HG02981 (cell line): ENCODE data around the gene RAB1B.
"Not testable (repeated sequence)": the region's sequence is repeated elsewhere in the genome, so short reads cannot be mapped to it uniquely, and the experiment has no call there.

ENCODE experiments used
- ATAC-seq: cut with Tn5 transposase; IDR thresholded peaks from one replicate; pipeline ENCODE4 v1.9.1; 2021; ENCODE audit warnings: mild to moderate bottlenecking, moderate library complexity; ENCODE audit not compliant: unreplicated experiment

The RAB1B gene

DNA sequence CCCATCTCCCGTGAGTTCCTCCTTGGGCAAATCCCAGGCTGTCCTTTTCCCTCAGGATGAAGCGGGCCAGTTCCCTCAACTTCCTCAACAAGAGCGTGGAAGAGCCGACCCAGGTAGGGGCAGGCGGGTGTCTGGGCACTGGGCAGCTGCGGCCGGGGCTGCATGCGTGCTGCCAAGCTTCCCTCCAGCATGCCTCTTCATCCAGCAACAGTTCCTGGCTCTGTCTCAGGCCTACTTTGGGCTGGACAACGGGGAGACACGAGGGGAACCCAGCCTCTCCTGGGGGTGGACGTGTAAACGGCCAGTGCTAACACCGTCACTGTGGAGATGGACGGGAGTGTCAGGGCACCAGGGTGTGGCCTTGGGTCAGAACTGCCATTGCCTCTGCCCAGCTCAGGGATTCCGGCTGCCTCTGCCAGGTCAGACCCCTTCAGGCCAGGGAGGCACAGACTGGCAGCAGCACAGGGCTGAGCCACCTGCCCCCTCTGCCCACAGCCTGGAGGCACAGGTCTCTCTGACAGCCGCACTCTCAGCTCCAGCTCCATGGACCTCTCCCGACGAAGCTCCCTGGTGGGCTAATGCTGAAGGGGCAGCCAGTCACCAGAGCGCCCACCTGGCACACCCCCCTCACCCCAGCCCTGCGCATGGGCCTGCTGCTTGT lies 1.9 kb upstream of the RAB1B start:
- ATAC-seq: no peak

DNA sequence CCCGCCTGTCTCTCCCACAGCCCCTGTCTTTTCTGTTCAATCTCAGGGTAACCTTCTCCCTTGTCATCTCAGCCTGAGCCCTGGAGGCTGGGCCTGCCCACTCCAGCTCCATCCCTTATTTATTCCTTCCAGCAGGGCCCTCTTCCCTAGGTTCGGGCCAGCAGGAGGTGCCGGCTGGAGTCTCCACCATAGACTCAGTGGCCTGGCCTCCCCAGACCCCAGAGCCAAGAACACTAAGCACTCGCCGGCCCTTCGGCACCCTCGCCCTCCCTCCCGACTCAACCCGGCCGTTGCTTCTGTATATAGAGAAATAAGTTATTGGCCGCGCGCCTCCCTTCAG lies 1.4 kb upstream of the RAB1B start:
- no peak for ATAC-seq

DNA sequence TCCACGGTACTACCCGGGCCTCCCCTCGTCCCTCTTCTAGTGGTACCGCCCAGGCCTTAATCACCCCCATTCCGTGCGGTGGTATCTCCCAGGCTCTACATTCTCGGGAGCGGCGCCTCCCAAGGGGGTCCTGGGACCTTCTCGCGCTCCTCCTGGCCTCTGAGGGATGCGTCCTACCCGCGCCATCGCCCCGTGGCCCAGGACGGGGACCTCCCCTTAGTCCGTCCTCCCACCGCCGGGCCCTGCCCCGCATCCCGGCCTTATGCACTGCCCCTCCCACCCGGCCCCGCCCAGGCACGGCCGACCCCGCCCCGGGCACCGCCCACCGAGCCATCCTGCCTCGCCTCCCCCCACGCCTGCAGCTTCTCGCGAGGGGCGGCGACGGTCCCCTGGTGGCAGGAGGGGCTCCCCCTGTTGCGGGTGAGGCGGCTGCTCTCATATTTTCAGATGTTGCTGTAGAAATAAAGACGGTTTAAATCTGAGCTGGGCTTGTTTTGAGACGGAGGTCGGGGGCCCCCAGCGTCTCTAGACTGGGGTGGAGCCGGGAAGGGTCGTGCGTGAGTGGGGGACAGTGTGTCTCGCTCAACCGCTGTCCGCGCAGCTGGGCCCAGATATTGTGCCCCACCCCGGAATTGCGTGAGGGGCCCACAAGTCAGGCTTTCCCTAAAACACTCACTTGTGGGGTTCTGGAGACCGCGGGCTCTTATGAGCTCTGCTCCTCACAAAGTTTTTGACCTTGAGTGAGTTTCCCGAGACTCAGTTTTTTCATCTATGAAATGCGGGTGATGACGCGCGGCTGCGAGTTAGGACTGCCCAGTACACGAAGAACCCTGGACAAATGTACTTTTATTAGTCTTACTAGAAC lies 828 bp upstream of the RAB1B start:
- ATAC-seq: peak; percentile 33

DNA sequence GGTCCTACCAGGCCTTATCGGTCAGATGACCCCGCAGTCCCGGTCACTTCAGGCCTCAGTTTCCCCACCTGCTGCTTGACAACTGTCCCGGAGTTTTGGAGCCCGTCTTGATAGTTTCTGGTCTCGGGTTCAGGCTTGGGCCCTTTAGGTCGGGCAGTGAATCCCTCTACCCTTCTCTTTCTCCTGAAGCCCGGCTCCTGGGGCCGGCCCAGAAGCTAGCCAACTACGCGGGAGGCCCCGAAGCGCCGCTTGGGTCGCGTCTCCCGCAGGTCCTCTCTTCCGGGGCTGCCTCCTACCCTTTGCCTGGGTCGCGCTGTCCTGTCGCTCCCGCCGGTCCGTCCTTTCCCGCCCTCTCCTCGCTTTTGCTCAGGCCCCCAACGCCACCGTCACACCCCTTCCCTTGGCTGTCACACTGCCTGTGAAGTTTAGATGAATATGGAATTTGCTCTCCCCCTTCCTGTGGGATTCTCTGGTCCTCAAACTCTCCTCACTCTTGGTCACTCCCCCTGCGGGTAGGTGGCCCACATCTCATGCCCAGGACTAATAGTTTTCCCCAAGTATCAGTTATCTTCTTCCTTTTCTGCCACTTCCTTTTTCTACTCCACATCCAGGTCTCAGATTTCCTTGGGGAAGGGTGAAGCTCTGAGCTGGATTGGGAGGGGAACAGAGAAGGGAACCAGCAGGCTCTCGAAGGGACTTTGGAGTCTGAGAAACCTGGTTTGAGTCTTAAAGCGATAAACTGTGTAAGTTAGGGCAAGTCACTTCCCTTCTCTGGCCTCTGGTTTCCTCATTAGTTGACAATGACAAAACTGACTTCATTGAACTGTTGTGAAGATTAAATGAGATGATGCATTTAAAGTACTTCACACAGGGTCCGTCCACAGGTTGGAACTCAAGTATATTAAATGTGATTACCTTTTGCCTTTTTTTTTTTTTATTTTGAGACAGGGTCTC lies 790 bp downstream of the RAB1B start:
- ATAC-seq: no peak

DNA sequence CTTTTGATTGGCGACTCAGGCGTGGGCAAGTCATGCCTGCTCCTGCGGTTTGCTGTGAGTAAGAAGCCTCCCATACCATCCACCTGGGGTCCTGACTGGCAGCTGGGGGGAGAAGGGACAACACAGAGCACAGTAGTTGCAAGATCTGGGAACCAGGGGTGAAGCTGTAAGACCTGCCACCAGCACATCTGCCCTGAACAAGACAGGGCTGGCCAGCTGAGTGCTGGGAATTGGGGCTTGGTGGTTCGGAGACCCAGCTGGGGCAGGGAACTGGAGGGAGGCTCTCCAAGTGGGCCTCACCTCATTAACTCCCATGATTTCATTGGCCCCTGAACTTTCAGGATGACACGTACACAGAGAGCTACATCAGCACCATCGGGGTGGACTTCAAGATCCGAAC lies 3.4 kb downstream of the RAB1B start:
- ATAC-seq: no peak

DNA sequence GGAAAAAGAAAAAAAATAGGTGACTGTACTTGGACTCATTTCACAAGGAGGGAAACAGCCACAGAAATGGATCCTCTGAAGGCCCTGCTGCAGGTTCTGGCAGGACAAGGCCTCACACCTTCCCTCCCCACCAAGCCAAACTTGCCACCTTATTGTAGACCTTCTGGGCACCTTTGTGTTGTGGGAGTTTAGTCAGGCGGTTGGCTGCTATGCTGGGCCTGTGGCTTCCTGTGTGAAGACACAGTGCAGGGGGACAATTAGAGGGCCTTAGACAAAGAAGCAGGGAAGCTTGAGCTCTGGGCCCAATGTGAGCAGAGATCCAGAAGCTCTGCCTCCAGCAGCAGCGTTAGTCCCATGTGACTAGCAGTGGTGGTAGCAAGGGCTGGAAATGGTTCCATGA lies 4.2 kb downstream of the RAB1B start:
- no peak for ATAC-seq

DNA sequence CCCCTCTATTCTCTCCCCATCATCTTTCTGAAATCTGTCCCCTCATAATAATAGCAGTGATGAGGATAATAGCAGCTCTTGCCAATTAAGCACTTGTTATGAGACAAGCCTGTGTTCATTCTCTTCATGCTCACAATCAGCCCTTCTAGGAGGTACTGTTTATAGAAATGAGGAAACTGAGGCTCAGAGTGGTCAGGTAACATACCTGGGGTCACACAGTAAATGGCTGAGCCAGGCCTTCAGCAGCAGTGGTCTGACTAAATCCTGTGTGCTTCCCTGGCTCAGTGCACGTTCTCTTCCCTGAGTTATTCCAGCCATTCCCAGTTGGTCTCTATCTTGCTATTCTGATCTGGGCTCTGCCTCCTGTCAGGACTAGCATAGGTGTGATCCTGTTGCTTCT lies 5.8 kb downstream of the RAB1B start:
- ATAC-seq: no peak

DNA sequence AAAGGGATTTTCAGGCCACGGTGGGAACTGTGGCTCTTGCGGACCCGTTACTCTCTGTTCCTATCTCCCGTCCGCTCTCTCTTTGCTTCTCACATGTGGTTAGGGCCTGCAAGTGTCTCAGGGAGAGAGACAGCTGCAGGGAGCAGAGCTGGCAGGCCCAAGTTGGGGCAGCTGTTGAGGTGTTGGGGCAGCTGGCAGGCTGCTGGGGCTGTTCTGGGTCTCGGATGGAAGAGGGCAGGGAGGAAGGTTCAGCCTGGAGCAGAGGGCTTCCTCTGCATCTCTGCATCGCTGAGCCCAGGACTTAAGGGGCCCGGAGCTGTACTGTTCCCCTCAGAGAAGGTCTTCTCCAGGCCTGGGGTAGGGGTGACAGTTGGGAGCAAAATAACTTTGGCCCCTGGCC lies 7.0 kb downstream of the RAB1B start:
- ATAC-seq: no peak

DNA sequence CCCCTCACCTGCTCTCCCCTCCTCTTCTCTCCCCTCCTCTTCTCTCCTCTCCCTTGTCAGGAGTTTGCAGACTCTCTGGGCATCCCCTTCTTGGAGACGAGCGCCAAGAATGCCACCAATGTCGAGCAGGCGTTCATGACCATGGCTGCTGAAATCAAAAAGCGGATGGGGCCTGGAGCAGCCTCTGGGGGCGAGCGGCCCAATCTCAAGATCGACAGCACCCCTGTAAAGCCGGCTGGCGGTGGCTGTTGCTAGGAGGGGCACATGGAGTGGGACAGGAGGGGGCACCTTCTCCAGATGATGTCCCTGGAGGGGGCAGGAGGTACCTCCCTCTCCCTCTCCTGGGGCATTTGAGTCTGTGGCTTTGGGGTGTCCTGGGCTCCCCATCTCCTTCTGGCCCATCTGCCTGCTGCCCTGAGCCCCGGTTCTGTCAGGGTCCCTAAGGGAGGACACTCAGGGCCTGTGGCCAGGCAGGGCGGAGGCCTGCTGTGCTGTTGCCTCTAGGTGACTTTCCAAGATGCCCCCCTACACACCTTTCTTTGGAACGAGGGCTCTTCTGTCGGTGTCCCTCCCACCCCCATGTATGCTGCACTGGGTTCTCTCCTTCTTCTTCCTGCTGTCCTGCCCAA lies 7.7 kb downstream of the RAB1B start:
- no peak for ATAC-seq

DNA sequence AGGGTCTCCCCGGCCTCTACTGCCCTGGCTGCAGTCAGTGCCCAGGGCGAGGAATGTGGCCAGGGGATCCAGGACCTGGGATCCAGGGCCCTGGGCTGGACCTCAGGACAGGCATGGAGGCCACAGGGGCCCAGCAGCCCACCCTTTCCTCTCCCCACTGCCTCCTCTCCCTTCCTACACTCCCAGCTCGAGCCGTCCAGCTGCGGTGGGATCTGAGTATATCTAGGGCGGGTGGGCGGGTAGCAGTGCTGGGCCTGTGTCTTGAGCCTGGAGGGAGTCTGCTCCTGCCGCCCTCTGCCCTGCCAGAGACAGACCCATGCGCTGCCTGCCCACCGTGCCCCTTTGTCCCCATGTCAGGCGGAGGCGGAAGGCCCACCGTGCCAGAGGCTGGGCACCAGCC lies 8.2 kb downstream of the RAB1B start:
- ATAC-seq: not testable (repeated sequence)

DNA sequence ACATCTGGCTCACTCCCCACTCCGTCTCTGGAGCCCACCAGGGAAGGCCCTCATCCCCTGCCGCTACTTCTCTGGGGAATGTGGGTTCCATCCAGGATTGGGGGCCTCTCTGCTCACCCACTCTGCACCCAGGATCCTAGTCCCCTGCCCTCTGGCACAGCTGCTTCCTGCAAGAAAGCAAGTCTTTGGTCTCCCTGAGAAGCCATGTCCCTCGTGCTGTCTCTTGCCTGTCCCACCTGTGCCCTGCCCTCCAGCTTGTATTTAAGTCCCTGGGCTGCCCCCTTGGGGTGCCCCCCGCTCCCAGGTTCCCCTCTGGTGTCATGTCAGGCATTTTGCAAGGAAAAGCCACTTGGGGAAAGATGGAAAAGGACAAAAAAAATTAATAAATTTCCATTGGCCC lies 8.6 kb downstream of the RAB1B start:
- ATAC-seq: not testable (repeated sequence)

DNA sequence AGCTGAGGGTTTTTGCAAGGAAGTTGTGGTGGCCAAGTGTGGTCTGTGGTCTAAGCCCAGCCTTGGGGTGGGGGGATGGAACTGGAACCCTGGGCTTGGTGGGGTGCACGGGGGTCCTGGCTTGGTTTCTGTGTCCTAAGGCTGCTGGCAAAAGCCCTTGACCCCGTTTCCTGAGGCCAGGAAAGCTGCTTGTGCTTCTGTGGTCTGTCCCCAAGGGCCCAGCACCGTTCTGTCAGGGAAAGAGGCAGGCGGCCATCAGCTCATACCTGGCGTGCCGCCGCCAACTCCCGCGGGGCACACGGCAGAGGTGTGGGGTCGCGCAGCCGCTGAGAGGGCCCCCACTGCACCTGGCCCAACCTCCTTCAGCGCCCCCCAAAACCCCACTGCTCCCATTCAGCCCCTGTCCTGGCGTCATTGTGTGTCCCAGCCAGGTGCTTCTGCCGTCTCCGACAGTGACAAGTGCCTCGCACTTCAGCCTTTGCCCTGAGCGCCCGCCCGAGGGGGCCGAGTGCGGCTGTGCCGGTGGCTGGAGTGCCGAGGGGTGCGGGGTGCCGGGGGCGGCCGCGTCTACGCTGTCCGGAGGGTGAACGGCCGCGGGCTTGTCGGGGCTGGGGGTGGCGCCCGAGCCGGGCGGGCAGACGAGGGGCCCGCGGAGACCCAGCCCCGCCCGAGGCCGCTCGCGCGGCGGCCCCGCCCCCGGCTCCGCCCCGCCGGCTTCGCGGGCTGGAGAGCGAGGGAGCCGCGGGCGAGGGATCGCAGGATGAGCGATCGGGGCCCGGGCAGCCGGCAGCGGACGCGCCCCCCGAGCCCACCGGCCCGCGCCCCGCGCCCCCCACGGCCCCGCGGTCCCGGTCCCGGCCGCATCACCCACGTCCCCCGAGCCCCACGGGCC lies 9.3 kb downstream of the RAB1B start, which contains the start of gene CNIH2:
CNIH2 (plus strand) TSS at position 705 of the 892 bp plus-strand sequence. CDS start 282 bp downstream, outside the sequence.
- no peak for ATAC-seq

DNA sequence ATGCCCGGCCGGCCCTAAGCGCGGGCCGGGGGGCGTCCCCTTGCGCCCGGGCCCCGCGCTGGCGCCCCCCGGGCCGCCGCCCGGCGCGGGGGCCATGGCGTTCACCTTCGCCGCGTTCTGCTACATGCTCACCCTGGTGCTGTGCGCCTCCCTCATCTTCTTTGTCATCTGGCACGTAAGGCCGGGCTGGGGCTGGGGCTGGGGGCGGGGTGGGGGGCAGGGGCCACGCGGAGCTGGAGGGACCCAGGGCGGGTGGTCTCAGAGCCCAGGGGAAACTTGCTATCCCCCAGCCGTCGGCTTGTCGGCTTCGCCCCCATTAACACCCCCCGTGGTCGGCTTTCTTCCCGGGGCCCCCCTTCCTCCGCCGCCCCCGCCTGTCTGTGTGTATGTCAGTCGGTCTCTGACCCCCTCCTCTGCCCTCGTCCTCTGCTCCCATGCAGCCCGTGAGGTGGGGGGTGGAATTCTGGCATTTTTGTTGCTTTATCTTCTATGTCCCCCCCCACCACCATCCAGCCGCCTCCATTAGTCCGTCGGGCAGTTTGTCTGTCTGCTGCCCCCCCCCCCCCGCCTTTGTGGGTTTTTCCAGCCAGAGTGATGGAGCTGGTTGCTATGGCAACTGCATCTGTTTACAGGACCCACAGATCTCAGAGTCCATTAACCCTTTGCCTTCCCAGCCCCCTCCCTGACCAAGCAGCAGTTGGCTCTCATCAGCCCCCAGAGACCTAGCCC lies 10.1 kb downstream of the RAB1B start:
- ATAC-seq: no peak

DNA sequence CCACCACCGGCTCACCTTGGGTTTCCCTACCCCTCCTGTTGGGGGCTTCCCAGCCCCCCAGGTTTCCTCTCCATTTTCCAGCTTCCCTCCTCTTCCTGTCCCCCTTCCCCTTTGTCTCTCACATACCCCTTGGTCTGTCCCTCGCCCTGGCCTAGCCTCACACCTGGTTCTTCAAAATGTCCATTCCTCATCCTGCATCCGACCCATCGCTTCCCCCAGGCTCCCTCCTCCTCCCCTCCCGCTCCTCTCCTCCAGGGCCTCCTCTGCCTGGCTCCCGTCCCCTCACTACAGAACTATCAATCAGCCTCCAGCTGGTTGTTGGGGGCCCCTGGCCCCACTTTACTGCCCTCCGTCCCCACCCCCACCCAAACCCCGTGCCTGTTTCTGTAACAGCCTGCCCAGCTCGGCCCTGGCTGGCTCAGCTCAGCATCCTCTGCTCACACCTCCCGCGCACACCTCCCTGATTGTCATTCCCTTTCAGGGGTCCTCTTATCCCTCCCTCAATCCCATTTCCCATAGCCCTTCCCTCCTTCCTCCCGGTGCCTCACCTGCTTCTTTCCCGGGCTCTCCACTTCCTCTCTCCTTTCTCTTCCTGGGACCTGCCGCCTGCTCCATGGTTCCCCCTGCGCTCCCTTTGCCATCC lies 10.8 kb downstream of the RAB1B start:
- ATAC-seq: no peak

DNA sequence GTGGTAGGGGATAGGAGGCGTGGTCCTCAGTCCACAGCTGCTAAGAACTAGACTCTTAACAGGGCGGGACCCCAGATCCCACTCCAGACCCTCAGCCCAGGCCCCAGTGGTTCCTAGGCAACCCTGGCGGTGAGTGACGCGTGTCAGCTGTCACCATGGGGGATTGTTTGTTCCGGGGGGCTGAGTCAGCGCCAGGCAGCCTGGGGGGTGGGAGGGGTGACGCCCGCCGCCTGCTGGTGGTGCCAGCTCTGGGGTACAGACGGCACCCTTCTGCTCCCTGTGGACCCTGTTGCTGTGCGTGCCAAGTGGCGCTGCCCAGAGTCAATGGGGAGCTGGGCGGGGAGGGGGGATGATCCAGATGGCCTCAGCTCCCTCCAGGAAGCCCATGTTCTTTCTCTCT lies 12.0 kb downstream of the RAB1B start:
- ATAC-seq: no peak

DNA sequence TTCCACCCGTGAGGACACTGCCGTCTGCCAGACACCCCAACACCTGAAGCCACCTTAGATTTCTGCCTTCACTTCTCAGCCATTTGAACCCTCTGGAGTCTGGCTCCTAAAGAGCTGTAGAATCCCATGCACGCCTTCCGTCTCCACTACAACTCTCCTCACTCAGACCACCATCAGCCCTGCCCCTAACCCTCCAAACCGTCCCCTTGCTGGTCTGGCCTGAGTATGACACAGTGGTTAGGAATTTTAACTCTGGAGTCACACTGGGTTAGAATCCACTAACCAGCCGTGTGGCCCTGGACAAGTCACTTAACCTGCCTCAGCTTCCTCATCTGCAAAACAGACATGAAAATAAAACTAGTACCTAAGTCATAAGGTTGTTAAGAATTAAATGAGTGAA lies 12.6 kb downstream of the RAB1B start:
- no peak for ATAC-seq

DNA sequence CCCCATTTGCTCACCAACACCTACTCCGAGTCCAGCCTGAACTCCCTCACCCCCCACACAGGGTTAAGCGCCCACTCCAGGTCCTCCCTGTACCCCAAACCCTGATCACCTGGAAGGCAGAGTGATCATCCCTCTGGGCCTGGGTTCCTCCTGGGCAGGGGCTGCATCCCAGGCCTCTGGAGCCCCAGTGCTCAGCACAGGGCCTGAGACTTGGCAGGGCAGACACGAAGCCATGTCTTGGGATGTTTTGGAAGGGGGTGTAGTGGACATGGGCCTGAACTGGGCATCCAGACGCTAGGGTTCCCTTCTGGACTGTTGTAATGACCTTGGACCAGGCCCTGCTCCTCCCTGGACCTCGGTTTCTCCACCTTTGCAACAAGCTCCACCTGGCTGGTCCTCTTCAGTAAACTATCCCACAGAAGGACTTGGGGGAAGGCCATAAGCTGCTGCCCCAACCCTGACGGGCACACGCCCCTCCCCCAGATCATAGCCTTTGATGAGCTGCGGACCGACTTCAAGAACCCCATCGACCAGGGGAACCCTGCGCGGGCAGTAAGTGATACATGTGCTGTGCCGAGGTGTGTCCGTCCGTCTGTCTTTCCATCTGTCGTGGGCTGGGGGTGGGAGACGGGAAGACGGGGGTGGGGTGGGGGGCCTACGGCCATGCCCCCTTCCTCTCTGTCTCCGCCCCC lies 13.5 kb downstream of the RAB1B start:
- ATAC-seq: no peak
